ENCODE results near the gene AUTS2. TPM values are rescaled to one million over a fixed set of nuclear protein-coding genes. Genes with fewer than 3 reads are reported as not detected.

Gene AUTS2
- total and polyA plus RNA-seq, 2 of the 8 experiments (the other 6 are each of a cell fraction or from before 2014, with no cell fraction given), result 25.9 to 101 TPM

GRCh38 chr7:69789563-69789962 lies 191.3 kb downstream of the AUTS2 start:
- DNase-seq (ENCODE audit: low read depth in 1 of 2, low spot score in 2 of 2) (no peak), FAIRE-seq (no peak)
- Histone ChIP-seq H3K23ac (ENCODE audit: insufficient read length) (no peak overlapping the region), H3K4me1 (replicated peaks in 1 of 4; ENCODE audit: control insufficient read depth in 3 of 4, insufficient read depth in 4 of 4, low read length in 3 of 4) (peaks cover 0 to 3% (median 0%) of the 10 kb centered on the region in 4 experiments; a peak in 1 of 7 replicates), H2BK20ac (ENCODE audit: low read length) (no peak overlapping the region), H3K9ac (replicated peaks in 1 of 4; ENCODE audit: extremely low read depth in 1 of 4, low read depth in 3 of 4, low read length in 3 of 4) (no peak overlapping the region), H3K4me3 (ENCODE audit: extremely low read depth in 1 of 4, insufficient read depth in 2 of 4, low read depth in 3 of 4, low read length in 4 of 4) (no peak overlapping the region), H3K18ac (ENCODE audit: extremely low read depth, low read length) (no peak overlapping the region), H3K36me3 (ENCODE audit: control insufficient read depth in 2 of 4, insufficient read depth in 4 of 4, low read length in 3 of 4) (no peaks in the 10 kb centered on the region), H2AK5ac (ENCODE audit: low read depth, low read length) (no peak overlapping the region), H3K27ac (ENCODE audit: low read depth, low read length) (no peak overlapping the region), H3K79me1 (ENCODE audit: low read depth, low read length) (no peaks in the 10 kb centered on the region; the same call in 1 of the 2 replicates), H3K56ac (replicated peaks; ENCODE audit: insufficient read length, low read depth, low read length) (no peak overlapping the region), H2BK12ac (ENCODE audit: low read depth, low read length) (no peak overlapping the region), H3K4ac (replicated peaks; ENCODE audit: insufficient read length, low read depth, low read length) (no peak overlapping the region), H3K14ac (ENCODE audit: insufficient read length) (no peak overlapping the region), H4K20me1 (replicated peaks in 1 of 2; ENCODE audit: control insufficient read depth in 1 of 2, insufficient read depth in 2 of 2, low read length in 2 of 2) (no peaks in the 10 kb centered on the region), H3K79me2 (ENCODE audit: control insufficient read depth in 1 of 2, insufficient read depth in 2 of 2, low read length in 2 of 2) (no peaks in the 10 kb centered on the region), H2AFZ (ENCODE audit: low read length) (no peak overlapping the region), H4K5ac (ENCODE audit: insufficient read length, low read depth, low read length) (no peak overlapping the region), H3K9me3 (ENCODE audit: insufficient read depth in 2 of 2, low read depth in 1 of 2, low read length in 1 of 2) (0 out of 4 replicates have a peak, but pooled peaks cover 0 to 4% of the 10 kb centered on the region in 2 experiments), H4K91ac (replicated peaks; ENCODE audit: insufficient read length, low read length) (no peak overlapping the region), H4K8ac (ENCODE audit: extremely low read depth, insufficient read depth, low read length) (no peak overlapping the region), H2BK5ac (ENCODE audit: low read depth, low read length) (no peak overlapping the region), H3K27me3 (replicated peaks in 1 of 4; ENCODE audit: control insufficient read depth in 3 of 4, extremely low read depth in 1 of 4, insufficient read depth in 3 of 4, low read length in 3 of 4) (no peaks in the 10 kb centered on the region), H3K4me2 (ENCODE audit: insufficient read depth in 1 of 2, low read depth in 2 of 2, low read length in 2 of 2) (no peak overlapping the region), H2BK120ac (replicated peaks; ENCODE audit: low read depth, low read length) (no peak overlapping the region), H2BK15ac (ENCODE audit: low read length) (no peak overlapping the region), H3K23me2 (ENCODE audit: low read depth, low read length) (no peaks in the 10 kb centered on the region)
- no peak for TF ChIP-seq CTCF (IDR thresholded peaks at IDR 0.05; ENCODE audit: control extremely low read depth in 1 of 3, insufficient read depth in 1 of 3, low read depth in 1 of 3, low read length in 3 of 3)
- no peak for TF ChIP-seq SP1 (IDR thresholded peaks at IDR 0.05; ENCODE audit: low read depth, low read length)
- no peak for TF ChIP-seq CBX5 (IDR thresholded peaks at IDR 0.05; ENCODE audit: low read depth, low read length)
- no peak for TF ChIP-seq BACH1 (IDR thresholded peaks at IDR 0.05; ENCODE audit: low read length)
- TF ChIP-seq SP2 (IDR thresholded peaks at IDR 0.05; ENCODE audit: low read length), result no peak
- no peak for TF ChIP-seq CREB1 (IDR thresholded peaks at IDR 0.05)
- ChIA-PET POLR2A (ENCODE audit: partially characterized antibody) (no interaction called here), CTCF (ENCODE audit: partially characterized antibody) (interaction anchor here (1.0 kb wide), 1 partner anchor 10 kb away, joined by 4 read pairs; no protein-coding TSS in a partner anchor)
- 86% methylated on average over 2 of the region's 2 CpGs; no CpG with 5 or more reads in 1 of the 2 experiments for WGBS, 2 experiments (ENCODE audit: extremely low coverage in 1 of 2, insufficient coverage in 1 of 2, insufficient read length in 1 of 2, insufficient replicate concordance in 2 of 2, low coverage in 1 of 2, low lambda C conversion rate in 2 of 2, missing lambda C conversion rate in 1 of 2)
